HTERT RPE-1 (cell line): ENCODE measurements around the gene SDHAF2.
"Not testable (repeated sequence)": the region's sequence is repeated elsewhere in the genome, so short reads cannot be mapped to it uniquely, and the experiment has no call there.

ENCODE experiments used
- in situ Hi-C: fragments of 300-500 bp; cut with MboI; formaldehyde crosslinking; loops from 4 replicates; pipeline ENCODE4 v1.14.3; 2020; ENCODE audit warnings: low sequenced_read_pairs

SDHAF2 gene

GRCh38 chr11:61429691-61430582 is at the start of gene SDHAF2, which contains the start of gene CPSF7:
Gene SDHAF2 (plus strand): TSS chr11:61430124. CDS start chr11:61430147, 23 bp downstream.
Gene CPSF7 (minus strand): TSS chr11:61429975. CDS start chr11:61429235, 740 bp downstream.
- in situ Hi-C loops = no loop called here

- in situ Hi-C loops = no loop called here
Observed at GRCh38 chr11:61380884-61381283, 49.0 kb upstream of the SDHAF2 start.

GRCh38 chr11:61383859-61384258 is 46.1 kb upstream of the SDHAF2 start:
- in situ Hi-C loops = not testable (repeated sequence)

- in situ Hi-C loops = no loop called here
Observed at GRCh38 chr11:61384271-61385242, 45.4 kb upstream of the SDHAF2 start.

- in situ Hi-C loops = no loop called here
Observed at GRCh38 chr11:61390161-61390560, 39.8 kb upstream of the SDHAF2 start.

- in situ Hi-C loops = no loop called here
Observed at GRCh38 chr11:61392981-61393595, 36.8 kb upstream of the SDHAF2 start.

GRCh38 chr11:61401173-61401572 is 28.8 kb upstream of the SDHAF2 start:
- in situ Hi-C loops = no loop called here

- in situ Hi-C loops = no loop called here
Observed at GRCh38 chr11:61401573-61401972, 28.4 kb upstream of the SDHAF2 start.

- in situ Hi-C loops = no loop called here
Observed at GRCh38 chr11:61403658-61404057, 26.3 kb upstream of the SDHAF2 start.

- in situ Hi-C loops = no loop called here
Observed at GRCh38 chr11:61404103-61404502, 25.8 kb upstream of the SDHAF2 start.

- in situ Hi-C loops = no loop called here
Observed at GRCh38 chr11:61404641-61405040, 25.3 kb upstream of the SDHAF2 start.

GRCh38 chr11:61406067-61406466 is 23.9 kb upstream of the SDHAF2 start:
- in situ Hi-C loops = no loop called here

GRCh38 chr11:61406991-61407728 is 22.8 kb upstream of the SDHAF2 start:
- in situ Hi-C loops = no loop called here

- in situ Hi-C loops = no loop called here
Observed at GRCh38 chr11:61411589-61411988, 18.3 kb upstream of the SDHAF2 start.

- in situ Hi-C loops = no loop called here
Observed at GRCh38 chr11:61413496-61413895, 16.4 kb upstream of the SDHAF2 start.

GRCh38 chr11:61414547-61414946 is 15.4 kb upstream of the SDHAF2 start:
- in situ Hi-C loops = no loop called here

GRCh38 chr11:61415381-61415780 is 14.5 kb upstream of the SDHAF2 start:
- in situ Hi-C loops = no loop called here

GRCh38 chr11:61416941-61417340 is 13.0 kb upstream of the SDHAF2 start:
- in situ Hi-C loops = no loop called here

- in situ Hi-C loops = no loop called here
Observed at GRCh38 chr11:61417670-61418069, 12.3 kb upstream of the SDHAF2 start.

GRCh38 chr11:61418136-61418535 is 11.8 kb upstream of the SDHAF2 start:
- in situ Hi-C loops = no loop called here
